HEK293 (cell line): Measurements from ENCODE around the gene LTC4S.

Experiments
- KLF16 ChIP-seq: fragments of 450-650 bp; formaldehyde crosslinking; IDR thresholded peaks from 2 replicates; pipeline ENCODE4 v1.5.1; 2017; ENCODE audit warnings: missing biosample characterization, missing genetic modification characterization
- ZNF843 ChIP-seq: fragments of 450-650 bp; formaldehyde crosslinking; IDR thresholded peaks from 2 replicates; pipeline ENCODE4 v1.5.1; 2016; ENCODE audit warnings: missing biosample characterization, missing genetic modification characterization
- TF ChIP-seq, protein P1 (sequence below): fragments of 450-650 bp; formaldehyde crosslinking; IDR thresholded peaks from 2 replicates; pipeline ENCODE4 v1.5.1; 2016; ENCODE audit warnings: missing biosample characterization, missing genetic modification characterization
- TF ChIP-seq, protein P2 (sequence below): fragments of 450-650 bp; formaldehyde crosslinking; optimal IDR thresholded peaks from 2 replicates; pipeline ENCODE3; 2016; ENCODE audit warnings: missing biosample characterization, mild to moderate bottlenecking, missing genetic modification characterization

DNA sequence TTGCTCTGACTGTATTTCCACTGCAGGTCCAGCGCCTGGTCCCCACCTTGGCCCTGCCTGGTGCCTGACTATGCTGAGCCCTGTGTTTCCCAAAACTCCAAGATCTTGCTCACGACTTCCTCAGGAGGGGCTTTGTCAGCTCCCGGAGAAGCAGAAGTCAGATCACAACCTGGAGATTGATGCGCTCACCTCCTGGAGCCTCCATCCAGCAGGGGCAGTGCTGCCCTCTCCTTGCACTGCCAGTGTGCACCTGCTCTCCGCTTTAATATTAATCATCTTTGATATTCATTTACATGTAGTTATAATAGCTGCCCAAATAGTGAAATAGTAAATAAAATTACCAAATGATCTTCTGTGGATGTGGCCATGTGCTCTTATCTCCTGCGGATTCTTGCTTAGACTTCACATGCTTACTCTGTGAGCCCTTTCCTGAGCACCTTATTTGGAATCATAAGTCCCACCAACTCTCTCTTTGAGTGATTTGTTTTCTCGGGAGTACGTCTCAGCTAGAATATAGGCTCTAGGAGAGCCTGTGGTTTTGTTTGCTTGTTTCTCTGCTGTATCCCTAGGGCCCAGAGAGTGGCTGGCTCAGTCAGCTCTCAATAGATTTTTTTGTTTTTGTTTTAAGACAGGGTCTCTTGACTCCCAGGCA, 43.8 kb upstream of the LTC4S start:
- TF ChIP-seq, protein P1, sequence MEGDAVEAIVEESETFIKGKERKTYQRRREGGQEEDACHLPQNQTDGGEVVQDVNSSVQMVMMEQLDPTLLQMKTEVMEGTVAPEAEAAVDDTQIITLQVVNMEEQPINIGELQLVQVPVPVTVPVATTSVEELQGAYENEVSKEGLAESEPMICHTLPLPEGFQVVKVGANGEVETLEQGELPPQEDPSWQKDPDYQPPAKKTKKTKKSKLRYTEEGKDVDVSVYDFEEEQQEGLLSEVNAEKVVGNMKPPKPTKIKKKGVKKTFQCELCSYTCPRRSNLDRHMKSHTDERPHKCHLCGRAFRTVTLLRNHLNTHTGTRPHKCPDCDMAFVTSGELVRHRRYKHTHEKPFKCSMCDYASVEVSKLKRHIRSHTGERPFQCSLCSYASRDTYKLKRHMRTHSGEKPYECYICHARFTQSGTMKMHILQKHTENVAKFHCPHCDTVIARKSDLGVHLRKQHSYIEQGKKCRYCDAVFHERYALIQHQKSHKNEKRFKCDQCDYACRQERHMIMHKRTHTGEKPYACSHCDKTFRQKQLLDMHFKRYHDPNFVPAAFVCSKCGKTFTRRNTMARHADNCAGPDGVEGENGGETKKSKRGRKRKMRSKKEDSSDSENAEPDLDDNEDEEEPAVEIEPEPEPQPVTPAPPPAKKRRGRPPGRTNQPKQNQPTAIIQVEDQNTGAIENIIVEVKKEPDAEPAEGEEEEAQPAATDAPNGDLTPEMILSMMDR (tag by site-specific recombination), result no peak
- TF ChIP-seq KLF16 (tag by site-specific recombination) (no peak), ZNF843 (tag by site-specific recombination) (no peak)
- TF ChIP-seq, protein P2, sequence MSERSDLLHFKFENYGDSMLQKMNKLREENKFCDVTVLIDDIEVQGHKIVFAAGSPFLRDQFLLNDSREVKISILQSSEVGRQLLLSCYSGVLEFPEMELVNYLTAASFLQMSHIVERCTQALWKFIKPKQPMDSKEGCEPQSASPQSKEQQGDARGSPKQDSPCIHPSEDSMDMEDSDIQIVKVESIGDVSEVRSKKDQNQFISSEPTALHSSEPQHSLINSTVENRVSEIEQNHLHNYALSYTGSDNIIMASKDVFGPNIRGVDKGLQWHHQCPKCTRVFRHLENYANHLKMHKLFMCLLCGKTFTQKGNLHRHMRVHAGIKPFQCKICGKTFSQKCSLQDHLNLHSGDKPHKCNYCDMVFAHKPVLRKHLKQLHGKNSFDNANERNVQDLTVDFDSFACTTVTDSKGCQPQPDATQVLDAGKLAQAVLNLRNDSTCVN (tag by site-specific recombination), result no peak
